NT2/D1 (cell line): ENCODE measurements around the gene ANO8.

Experiments used
- SUZ12 ChIP-seq: IDR thresholded peaks from 2 replicates; pipeline ENCODE4 v1.6.1; 2011; ENCODE audit not compliant: insufficient read length, insufficient read depth; ENCODE audit errors: extremely low read depth
- YY1 ChIP-seq: IDR thresholded peaks from 2 replicates; pipeline ENCODE4 v1.6.1; 2011; ENCODE audit not compliant: insufficient read length, insufficient read depth
- ZNF274 ChIP-seq: IDR thresholded peaks from 2 replicates; pipeline ENCODE4 v1.6.1; 2011; ENCODE audit warnings: mild to moderate bottlenecking, low read depth, low read length

- TF ChIP-seq SUZ12, result no peak
- TF ChIP-seq ZNF274, result no peak
- TF ChIP-seq YY1, result no peak
Measured at GRCh38 chr19:17312189-17313113, 22.2 kb downstream of the ANO8 start.
